ENCODE measurements around the gene CAPZB. TPM values are rescaled to one million over a fixed set of nuclear protein-coding genes. Genes with fewer than 3 reads are reported as not detected.

Gene CAPZB
- polyA plus RNA-seq, 2 donors: 221 to 272 TPM

DNA sequence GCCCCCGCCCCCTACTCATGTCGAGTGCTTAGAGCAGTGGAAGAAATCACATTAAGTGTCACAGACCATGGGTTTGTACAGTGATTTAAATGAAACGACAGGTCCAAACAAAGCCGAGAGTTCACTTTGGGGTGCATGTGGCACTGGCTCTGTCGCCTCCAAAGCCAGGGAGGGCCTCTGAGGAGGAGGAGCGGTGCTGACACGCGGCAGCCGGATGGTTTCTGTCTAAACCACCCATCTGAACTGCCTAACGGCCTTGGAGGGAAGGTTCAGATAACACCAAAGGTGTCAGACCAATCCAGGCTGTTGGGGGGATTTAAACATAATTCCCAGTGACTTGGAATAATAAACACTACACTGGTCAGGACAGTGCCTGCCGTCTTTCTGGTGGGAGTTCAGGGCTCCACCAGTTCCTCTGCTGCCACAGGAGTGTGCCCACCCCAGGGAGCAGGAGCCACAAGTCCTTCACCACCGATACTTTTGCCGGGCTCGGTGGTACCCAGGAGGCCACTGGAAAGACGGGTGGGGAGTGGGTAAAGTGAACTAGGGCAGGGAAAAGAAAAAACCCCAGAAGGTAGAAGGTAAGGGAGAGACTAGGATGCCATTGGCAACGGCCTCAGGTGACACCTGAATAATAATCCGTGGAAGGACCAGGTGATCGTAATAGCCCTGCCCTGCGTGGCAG lies 95.0 kb downstream of the CAPZB start:
- H3K27me3 ChIP-seq (ENCODE audit: control insufficient read depth in 1 of 2, insufficient read depth in 2 of 2, low read length in 2 of 2): no peaks in the 10 kb centered on the region
- H3K4me3 ChIP-seq (ENCODE audit: low read depth in 1 of 2, low read length in 2 of 2): no peak overlapping the region
- no peaks in the 10 kb centered on the region for H3K36me3 ChIP-seq (ENCODE audit: control insufficient read depth in 2 of 2, insufficient read depth in 2 of 2, low read length in 1 of 2)
- peak overlapping the region; percentile 79 to 82 for H3K27ac ChIP-seq (ENCODE audit: low read depth in 2 of 2, low read length in 1 of 2)
- WGBS, 2 donors: 34 to 58% methylated on average over 19 of the region's 19 CpGs
- peaks cover 5 to 26% of the 10 kb centered on the region in 2 donors for H3K4me1 ChIP-seq (ENCODE audit: control insufficient read depth in 2 of 2, insufficient read depth in 2 of 2, low read length in 1 of 2)
- H3K9me3 ChIP-seq (ENCODE audit: control insufficient read depth in 2 of 2, insufficient read depth in 1 of 2, low read depth in 1 of 2, low read length in 1 of 2): no peaks in the 10 kb centered on the region

DNA sequence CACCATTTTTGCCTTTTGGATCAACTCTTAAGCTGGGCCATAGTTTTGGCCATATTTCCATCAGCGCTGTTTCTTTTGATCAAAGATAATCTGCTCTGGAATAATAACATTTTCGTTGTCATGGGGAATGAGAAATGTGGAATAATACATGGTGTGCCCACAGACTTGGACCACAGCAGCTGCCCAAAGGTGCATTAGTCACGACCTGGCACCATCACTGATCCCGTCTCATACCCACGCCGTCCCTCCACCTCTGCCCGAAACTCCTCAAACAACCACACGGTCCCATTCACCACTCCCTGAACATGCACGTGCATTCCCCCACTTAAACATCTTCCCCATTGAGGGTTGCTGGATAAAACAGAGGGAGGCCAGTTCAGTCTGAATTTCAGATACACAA lies 96.4 kb downstream of the CAPZB start:
- peaks cover 2 to 3% of the 10 kb centered on the region in 2 donors for H3K36me3 ChIP-seq (ENCODE audit: control insufficient read depth in 2 of 2, insufficient read depth in 2 of 2, low read length in 1 of 2)
- H3K27ac ChIP-seq (ENCODE audit: low read depth in 2 of 2, low read length in 1 of 2): peak overlapping the region; percentile 54 to 76
- H3K27me3 ChIP-seq (ENCODE audit: control insufficient read depth in 1 of 2, insufficient read depth in 2 of 2, low read length in 2 of 2): no peaks in the 10 kb centered on the region
- WGBS, 2 donors: 49 to 70% methylated on average over 9 of the region's 9 CpGs
- no peaks in the 10 kb centered on the region for H3K9me3 ChIP-seq (ENCODE audit: control insufficient read depth in 2 of 2, insufficient read depth in 1 of 2, low read depth in 1 of 2, low read length in 1 of 2)
- peaks cover 7 to 28% of the 10 kb centered on the region in 2 donors for H3K4me1 ChIP-seq (ENCODE audit: control insufficient read depth in 2 of 2, insufficient read depth in 2 of 2, low read length in 1 of 2)
- H3K4me3 ChIP-seq (ENCODE audit: low read depth in 1 of 2, low read length in 2 of 2): no peak overlapping the region

DNA sequence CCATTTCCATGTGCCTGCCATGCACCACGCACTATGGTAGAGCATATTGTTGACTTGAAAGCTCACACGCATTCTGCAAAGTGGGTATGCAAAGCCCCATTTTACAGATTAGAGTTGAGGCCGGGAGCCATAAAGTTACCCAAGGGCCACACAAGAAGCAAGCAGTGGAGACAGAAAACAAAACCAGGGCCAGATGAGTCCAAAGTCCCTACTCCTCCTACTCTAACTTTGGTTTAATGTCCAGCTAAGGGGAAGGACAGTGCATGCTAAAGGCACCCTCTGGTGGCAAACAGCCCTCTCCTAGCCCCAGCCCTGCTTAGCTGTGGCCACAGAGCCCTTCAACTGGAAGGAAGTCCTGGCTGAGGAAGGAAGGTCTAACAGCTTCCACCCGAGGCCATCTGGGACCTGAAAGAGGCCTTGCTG lies 98.3 kb downstream of the CAPZB start:
- H3K27me3 ChIP-seq (ENCODE audit: control insufficient read depth in 1 of 2, insufficient read depth in 2 of 2, low read length in 2 of 2): no peaks in the 10 kb centered on the region

DNA sequence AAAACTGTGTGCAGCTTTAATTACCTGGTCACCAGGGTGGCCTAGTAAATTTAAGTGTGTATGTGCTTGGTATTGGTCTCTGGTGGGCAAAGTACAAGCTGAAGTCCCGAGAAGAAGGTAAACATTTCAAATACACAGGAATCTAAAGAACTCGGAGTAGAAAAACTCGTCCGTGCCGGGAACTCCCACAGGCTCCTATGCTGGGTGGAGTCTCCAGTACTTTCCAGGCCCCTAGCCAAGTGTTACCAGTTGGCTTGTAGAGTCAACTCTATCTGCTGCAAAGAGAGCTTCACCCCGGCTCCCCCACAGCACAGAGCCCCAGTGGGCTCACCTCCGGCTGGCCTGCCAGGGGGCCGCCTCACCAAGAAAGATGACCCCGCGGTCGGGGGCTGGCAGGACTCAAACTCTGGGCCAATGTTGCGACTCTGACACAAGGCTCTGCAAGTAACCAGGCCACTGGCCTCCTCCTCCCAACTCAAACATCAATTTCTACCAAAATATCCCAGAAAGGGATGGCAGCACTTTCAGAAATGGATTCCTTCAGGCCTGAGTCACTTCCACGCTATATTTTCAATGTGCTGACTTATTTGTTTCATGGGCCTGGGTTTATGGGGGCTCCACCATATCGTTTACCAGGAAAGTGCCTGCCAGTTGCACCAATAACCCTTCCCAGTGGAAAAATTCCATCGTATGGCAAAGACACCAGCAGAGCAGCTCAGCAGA lies 99.3 kb downstream of the CAPZB start:
- Histone ChIP-seq H3K36me3 (ENCODE audit: control insufficient read depth in 2 of 2, insufficient read depth in 2 of 2, low read length in 1 of 2) (peaks cover 3 to 11% of the 10 kb centered on the region in 2 donors), H3K4me3 (ENCODE audit: low read depth in 1 of 2, low read length in 2 of 2) (no peak overlapping the region), H3K4me1 (ENCODE audit: control insufficient read depth in 2 of 2, insufficient read depth in 2 of 2, low read length in 1 of 2) (peaks cover 2 to 26% of the 10 kb centered on the region in 2 donors), H3K9me3 (ENCODE audit: control insufficient read depth in 2 of 2, insufficient read depth in 1 of 2, low read depth in 1 of 2, low read length in 1 of 2) (no peaks in the 10 kb centered on the region), H3K27ac (ENCODE audit: low read depth in 2 of 2, low read length in 1 of 2) (peak overlapping the region; percentile 75 to 77), H3K27me3 (ENCODE audit: control insufficient read depth in 1 of 2, insufficient read depth in 2 of 2, low read length in 2 of 2) (no peaks in the 10 kb centered on the region)
- 36 to 43% methylated on average over 15 of the region's 15 CpGs for WGBS, 2 donors

More for the DNA sequence above, 98.3 kb downstream of the CAPZB start:
- Histone ChIP-seq H3K4me1 (ENCODE audit: control insufficient read depth in 2 of 2, insufficient read depth in 2 of 2, low read length in 1 of 2) (peaks cover 2 to 26% of the 10 kb centered on the region in 2 donors), H3K4me3 (ENCODE audit: low read depth in 1 of 2, low read length in 2 of 2) (no peak overlapping the region), H3K27ac (ENCODE audit: low read depth in 2 of 2, low read length in 1 of 2) (peak overlapping the region; percentile 41 to 52), H3K9me3 (ENCODE audit: control insufficient read depth in 2 of 2, insufficient read depth in 1 of 2, low read depth in 1 of 2, low read length in 1 of 2) (no peaks in the 10 kb centered on the region), H3K36me3 (ENCODE audit: control insufficient read depth in 2 of 2, insufficient read depth in 2 of 2, low read length in 1 of 2) (peaks cover 3 to 4% of the 10 kb centered on the region in 2 donors)
- 87 to 89% methylated on average over 4 of the region's 4 CpGs for WGBS, 2 donors

DNA sequence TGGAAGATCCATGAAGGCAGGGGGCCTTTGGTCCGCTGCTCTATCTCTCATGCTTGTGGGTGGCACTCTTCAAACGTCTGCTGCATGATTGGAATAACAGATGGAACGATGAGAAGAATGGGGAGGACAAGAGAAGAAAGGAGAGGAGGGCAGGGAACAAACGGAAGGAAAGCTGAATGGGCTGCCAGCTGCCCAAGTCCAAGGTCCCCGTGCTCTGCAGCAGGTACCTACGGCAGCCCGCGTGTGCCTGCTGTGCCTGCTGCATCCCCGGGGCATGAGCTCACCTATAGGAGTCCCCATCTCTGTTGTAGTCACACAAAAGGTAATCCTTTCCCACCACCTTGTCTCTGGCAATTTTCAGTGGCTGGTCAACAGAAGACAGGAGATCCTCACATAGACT lies 100.1 kb downstream of the CAPZB start:
- H3K4me3 ChIP-seq (ENCODE audit: low read depth in 1 of 2, low read length in 2 of 2): no peak overlapping the region
- WGBS, 2 donors: 71 to 84% methylated on average over 9 of the region's 9 CpGs
- H3K36me3 ChIP-seq (ENCODE audit: control insufficient read depth in 2 of 2, insufficient read depth in 2 of 2, low read length in 1 of 2): peaks cover 7 to 13% of the 10 kb centered on the region in 2 donors
- no peaks in the 10 kb centered on the region for H3K27me3 ChIP-seq (ENCODE audit: control insufficient read depth in 1 of 2, insufficient read depth in 2 of 2, low read length in 2 of 2)
- peaks cover 2 to 22% of the 10 kb centered on the region in 2 donors for H3K4me1 ChIP-seq (ENCODE audit: control insufficient read depth in 2 of 2, insufficient read depth in 2 of 2, low read length in 1 of 2)
- H3K27ac ChIP-seq (ENCODE audit: low read depth in 2 of 2, low read length in 1 of 2): peak overlapping the region in 1 of 2 donors; percentile 75
- no peaks in the 10 kb centered on the region for H3K9me3 ChIP-seq (ENCODE audit: control insufficient read depth in 2 of 2, insufficient read depth in 1 of 2, low read depth in 1 of 2, low read length in 1 of 2)

DNA sequence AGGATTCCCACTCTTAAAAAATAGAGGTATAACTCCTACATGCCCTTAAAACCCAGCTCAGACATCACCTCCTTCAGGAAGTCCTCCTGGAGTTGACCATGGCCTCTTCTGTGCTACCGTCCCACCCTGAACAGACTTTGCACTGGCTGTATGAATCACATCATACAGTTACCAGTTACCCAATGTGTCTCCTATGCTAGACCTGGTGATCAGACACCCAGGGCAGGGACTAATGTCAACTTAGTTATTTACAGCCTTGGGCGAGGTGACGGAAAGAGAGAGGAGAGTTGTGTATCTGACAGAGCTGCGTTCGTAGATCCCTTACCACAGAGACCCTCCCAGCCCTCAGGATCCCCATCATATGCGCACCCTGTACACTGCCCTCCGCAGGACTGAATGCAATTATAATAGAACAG lies 100.6 kb downstream of the CAPZB start:
- H3K27me3 ChIP-seq (ENCODE audit: control insufficient read depth in 1 of 2, insufficient read depth in 2 of 2, low read length in 2 of 2): no peaks in the 10 kb centered on the region
- peaks cover 2 to 18% of the 10 kb centered on the region in 2 donors for H3K4me1 ChIP-seq (ENCODE audit: control insufficient read depth in 2 of 2, insufficient read depth in 2 of 2, low read length in 1 of 2)
- no peaks in the 10 kb centered on the region for H3K9me3 ChIP-seq (ENCODE audit: control insufficient read depth in 2 of 2, insufficient read depth in 1 of 2, low read depth in 1 of 2, low read length in 1 of 2)
- WGBS, 2 donors: 88 to 97% methylated on average over 7 of the region's 7 CpGs
- no peak overlapping the region for H3K4me3 ChIP-seq (ENCODE audit: low read depth in 1 of 2, low read length in 2 of 2)
- peaks cover 10 to 17% of the 10 kb centered on the region in 2 donors for H3K36me3 ChIP-seq (ENCODE audit: control insufficient read depth in 2 of 2, insufficient read depth in 2 of 2, low read length in 1 of 2)
- peak overlapping the region in 1 of 2 donors; percentile 18 for H3K27ac ChIP-seq (ENCODE audit: low read depth in 2 of 2, low read length in 1 of 2)

DNA sequence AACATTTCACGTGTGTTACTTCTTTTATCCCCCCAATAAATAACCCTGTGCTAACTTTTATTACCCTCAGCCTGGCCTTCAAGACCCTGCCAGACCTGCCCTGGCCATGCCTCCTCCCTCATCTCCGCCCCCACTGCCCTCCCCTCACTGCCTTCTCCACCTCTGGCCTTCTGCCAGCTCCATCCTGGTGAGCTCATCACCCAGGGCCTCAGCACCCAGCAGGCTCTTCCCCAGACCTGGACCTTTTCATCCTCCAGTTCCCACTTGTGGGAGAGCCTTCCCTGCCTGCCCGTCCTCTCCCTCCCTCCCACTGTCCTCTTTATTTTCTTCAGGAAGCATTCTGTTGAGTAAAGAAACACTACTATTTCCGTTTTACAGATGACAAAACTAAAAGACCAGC lies 101.2 kb downstream of the CAPZB start:
- H3K9me3 ChIP-seq (ENCODE audit: control insufficient read depth in 2 of 2, insufficient read depth in 1 of 2, low read depth in 1 of 2, low read length in 1 of 2): no peaks in the 10 kb centered on the region
- H3K4me1 ChIP-seq (ENCODE audit: control insufficient read depth in 2 of 2, insufficient read depth in 2 of 2, low read length in 1 of 2): peaks cover 2 to 17% of the 10 kb centered on the region in 2 donors
- H3K27ac ChIP-seq (ENCODE audit: low read depth in 2 of 2, low read length in 1 of 2): no peak overlapping the region
- peaks cover 12 to 20% of the 10 kb centered on the region in 2 donors for H3K36me3 ChIP-seq (ENCODE audit: control insufficient read depth in 2 of 2, insufficient read depth in 2 of 2, low read length in 1 of 2)
- H3K27me3 ChIP-seq (ENCODE audit: control insufficient read depth in 1 of 2, insufficient read depth in 2 of 2, low read length in 2 of 2): no peaks in the 10 kb centered on the region
- 66 to 69% methylated on average over 4 of the region's 4 CpGs for WGBS, 2 donors
- no peak overlapping the region for H3K4me3 ChIP-seq (ENCODE audit: low read depth in 1 of 2, low read length in 2 of 2)

DNA sequence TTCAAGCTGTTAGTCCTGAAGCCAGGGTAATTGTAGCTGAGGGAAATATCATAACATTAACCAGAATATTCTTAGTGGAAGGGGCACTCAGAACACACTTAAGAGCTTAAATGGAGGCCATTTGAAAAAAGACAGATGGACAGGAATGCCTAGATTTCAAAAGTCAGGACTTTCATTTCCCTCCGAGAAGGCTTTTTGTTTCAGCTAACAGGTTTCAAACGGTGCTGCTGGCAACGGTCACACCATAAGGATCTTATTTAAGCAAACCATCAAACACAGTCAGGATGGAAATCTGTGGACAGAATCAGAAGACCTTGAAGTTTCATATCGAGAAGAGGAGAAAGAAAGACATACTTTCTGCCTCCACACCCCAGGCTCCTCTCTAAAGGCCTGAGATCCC lies 103.1 kb downstream of the CAPZB start:
- H3K36me3 ChIP-seq (ENCODE audit: control insufficient read depth in 2 of 2, insufficient read depth in 2 of 2, low read length in 1 of 2): peaks cover 12 to 28% of the 10 kb centered on the region in 2 donors
- H3K27me3 ChIP-seq (ENCODE audit: control insufficient read depth in 1 of 2, insufficient read depth in 2 of 2, low read length in 2 of 2): no peaks in the 10 kb centered on the region
- H3K9me3 ChIP-seq (ENCODE audit: control insufficient read depth in 2 of 2, insufficient read depth in 1 of 2, low read depth in 1 of 2, low read length in 1 of 2): no peaks in the 10 kb centered on the region
- H3K4me1 ChIP-seq (ENCODE audit: control insufficient read depth in 2 of 2, insufficient read depth in 2 of 2, low read length in 1 of 2): peaks cover 2 to 11% of the 10 kb centered on the region in 2 donors
- H3K4me3 ChIP-seq (ENCODE audit: low read depth in 1 of 2, low read length in 2 of 2): no peak overlapping the region
- no peak overlapping the region for H3K27ac ChIP-seq (ENCODE audit: low read depth in 2 of 2, low read length in 1 of 2)
- WGBS, 2 donors: 63 to 68% methylated on average over 4 of the region's 4 CpGs

DNA sequence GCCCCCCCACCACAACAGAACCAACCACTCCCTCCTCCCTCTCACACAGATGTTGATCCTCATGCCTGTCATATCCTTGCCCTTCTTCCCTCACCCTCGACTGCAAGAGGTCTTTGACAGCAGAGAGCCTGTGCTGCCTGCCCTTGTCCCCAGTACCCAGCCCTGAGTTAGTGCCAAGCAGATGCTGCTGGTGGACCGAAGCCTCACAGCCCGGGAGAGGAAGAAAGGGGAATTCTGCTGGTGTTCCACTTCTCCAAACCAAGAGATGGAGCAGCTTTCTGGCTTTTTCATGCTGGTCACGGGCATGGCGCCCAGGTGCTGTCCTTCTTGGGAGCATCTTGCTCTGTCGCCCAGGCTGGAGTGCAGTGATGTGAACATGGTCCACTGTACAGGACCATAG lies 104.1 kb downstream of the CAPZB start:
- Histone ChIP-seq H3K4me1 (ENCODE audit: control insufficient read depth in 2 of 2, insufficient read depth in 2 of 2, low read length in 1 of 2) (peaks cover 2 to 6% of the 10 kb centered on the region in 2 donors), H3K4me3 (ENCODE audit: low read depth in 1 of 2, low read length in 2 of 2) (no peak overlapping the region), H3K27me3 (ENCODE audit: control insufficient read depth in 1 of 2, insufficient read depth in 2 of 2, low read length in 2 of 2) (no peaks in the 10 kb centered on the region), H3K27ac (ENCODE audit: low read depth in 2 of 2, low read length in 1 of 2) (no peak overlapping the region), H3K36me3 (ENCODE audit: control insufficient read depth in 2 of 2, insufficient read depth in 2 of 2, low read length in 1 of 2) (peaks cover 12 to 33% of the 10 kb centered on the region in 2 donors), H3K9me3 (ENCODE audit: control insufficient read depth in 2 of 2, insufficient read depth in 1 of 2, low read depth in 1 of 2, low read length in 1 of 2) (no peaks in the 10 kb centered on the region)
- WGBS, 2 donors: 57 to 78% methylated on average over 6 of the region's 6 CpGs

Measured in esophagus (tissue), 2 donors.